Neuron (in vitro differentiated cells): ENCODE data around the gene KCNT2.

Source experiments
- H2AFZ ChIP-seq: one replicate; pipeline ENCODE4 v1.6.1; 2013; ENCODE audit warnings: low read depth, mild to moderate bottlenecking, inconsistent platforms, low read length, moderate library complexity
- H3K27me3 ChIP-seq: one replicate; pipeline ENCODE4 v1.6.1; 2013; ENCODE audit warnings: low read length; ENCODE audit not compliant: insufficient read depth
- H3K36me3 ChIP-seq: one replicate; pipeline ENCODE4 v1.6.1; 2013; ENCODE audit warnings: low read length; ENCODE audit not compliant: insufficient read depth
- H3K4me1 ChIP-seq: one replicate; pipeline ENCODE4 v1.6.1; 2013; ENCODE audit warnings: low read length; ENCODE audit not compliant: insufficient read depth
- H3K4me3 ChIP-seq: 2 replicates; pipeline ENCODE4 v1.5.1; 2013; ENCODE audit warnings: mild to moderate bottlenecking, low read length, moderate library complexity
- H3K9me3 ChIP-seq: one replicate; pipeline ENCODE4 v1.6.1; 2013; ENCODE audit warnings: low read length

KCNT2 gene

DNA sequence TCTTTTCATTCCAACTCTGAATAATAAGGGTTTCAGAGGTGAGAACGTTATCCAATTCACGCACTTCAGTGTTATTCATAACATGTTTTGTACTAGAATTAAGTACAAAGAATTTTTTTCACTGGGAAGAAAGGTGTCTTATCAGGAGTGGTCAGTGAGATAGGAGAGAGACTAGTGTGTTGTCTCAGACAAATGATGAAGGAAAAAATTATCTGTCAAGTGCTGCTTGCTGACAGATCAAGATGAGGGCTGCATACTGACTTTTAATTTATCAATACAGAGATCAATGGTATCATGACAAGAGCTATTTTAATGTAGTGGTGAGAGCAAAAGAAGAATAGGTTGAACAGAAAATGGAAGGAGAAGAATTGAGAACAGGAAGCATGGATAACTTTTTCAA lies 402.4 kb downstream of the KCNT2 start:
- no peak overlapping the region for H3K4me3 ChIP-seq

DNA sequence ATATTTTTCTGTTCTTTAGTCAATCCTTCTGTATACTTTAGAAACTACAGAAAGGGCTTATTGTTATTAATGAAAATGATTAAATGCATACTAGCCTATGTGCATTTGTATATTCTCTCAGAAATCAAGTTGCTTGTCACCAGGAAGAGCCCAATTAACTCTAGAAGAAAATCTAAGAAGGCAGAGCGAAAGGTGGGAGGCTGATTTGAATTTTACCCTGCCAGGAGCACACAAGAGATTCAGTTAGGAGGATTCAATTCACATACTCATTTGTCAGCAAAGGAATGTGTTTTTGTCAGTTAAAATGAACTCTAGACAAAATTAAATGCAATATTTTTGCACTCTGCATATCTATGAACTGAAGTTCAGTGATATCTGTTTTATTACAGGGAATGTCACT lies 411.8 kb downstream of the KCNT2 start:
- Histone ChIP-seq H3K36me3 (no peaks in the 10 kb centered on the region), H2AFZ (no peak overlapping the region), H3K4me1 (no peaks in the 10 kb centered on the region), H3K27me3 (no peaks in the 10 kb centered on the region), H3K9me3 (no peaks in the 10 kb centered on the region), H3K4me3 (no peak overlapping the region)

More for the DNA sequence above, 402.4 kb downstream of the KCNT2 start:
- Histone ChIP-seq H3K36me3 (no peaks in the 10 kb centered on the region), H3K27me3 (no peaks in the 10 kb centered on the region), H2AFZ (no peak overlapping the region), H3K4me1 (no peaks in the 10 kb centered on the region), H3K9me3 (no peaks in the 10 kb centered on the region)

DNA sequence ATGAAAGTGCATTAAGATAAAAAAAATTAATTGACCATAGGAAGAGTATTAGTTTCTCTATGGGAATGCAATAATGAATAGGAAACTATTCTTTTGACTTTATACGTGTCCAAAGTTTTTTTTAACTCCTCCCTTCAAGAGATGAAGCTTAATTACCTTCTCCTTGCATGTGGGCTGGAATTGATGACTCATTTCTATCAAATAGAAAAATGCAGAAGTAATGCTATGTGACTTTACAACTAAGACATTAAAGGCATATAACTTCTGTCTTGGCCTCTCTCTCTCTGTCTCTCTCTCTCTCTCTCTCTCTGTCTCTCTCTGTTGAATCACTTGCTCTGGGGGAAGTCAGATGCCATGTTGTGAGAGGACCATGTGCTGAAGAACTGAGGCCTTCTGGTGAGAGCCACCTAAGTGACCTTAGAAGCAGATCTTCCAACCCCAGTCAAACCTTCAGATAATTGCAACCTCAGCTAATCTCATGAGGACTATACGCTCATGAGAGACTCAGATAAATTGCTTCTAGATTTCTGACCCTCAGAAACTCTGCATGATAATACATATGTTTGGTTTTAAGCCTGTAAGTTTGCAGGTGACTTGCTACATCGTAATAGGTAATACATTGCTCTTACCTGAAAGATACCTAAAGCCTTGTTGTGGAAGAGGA lies 414.2 kb downstream of the KCNT2 start:
- Histone ChIP-seq H2AFZ (no peak overlapping the region), H3K4me1 (no peaks in the 10 kb centered on the region), H3K9me3 (no peaks in the 10 kb centered on the region), H3K27me3 (no peaks in the 10 kb centered on the region), H3K4me3 (no peak overlapping the region), H3K36me3 (no peaks in the 10 kb centered on the region)

DNA sequence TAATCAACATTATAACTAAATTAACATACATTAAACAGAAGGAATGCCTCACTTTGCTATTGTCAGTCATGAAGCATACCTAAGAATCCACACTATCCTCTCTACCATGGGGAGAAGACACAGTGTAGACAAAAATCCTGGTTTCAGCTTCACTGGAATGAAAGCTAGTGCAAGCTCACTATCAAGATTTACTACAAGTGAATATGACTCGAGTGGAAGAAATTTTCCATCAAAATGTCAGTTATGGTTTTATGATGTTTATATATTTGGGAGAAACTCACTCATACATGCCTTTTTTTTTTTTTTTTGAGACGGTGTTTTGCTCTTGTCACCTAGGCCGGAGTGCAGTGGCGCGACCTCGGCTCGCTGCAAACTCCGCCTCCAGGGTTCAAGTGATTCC lies 424.3 kb downstream of the KCNT2 start:
- H3K4me3 ChIP-seq, result no peak overlapping the region
- no peaks in the 10 kb centered on the region for H3K9me3 ChIP-seq
- H2AFZ ChIP-seq, result no peak overlapping the region
- no peaks in the 10 kb centered on the region for H3K27me3 ChIP-seq
- H3K4me1 ChIP-seq, result no peaks in the 10 kb centered on the region
- no peaks in the 10 kb centered on the region for H3K36me3 ChIP-seq

DNA sequence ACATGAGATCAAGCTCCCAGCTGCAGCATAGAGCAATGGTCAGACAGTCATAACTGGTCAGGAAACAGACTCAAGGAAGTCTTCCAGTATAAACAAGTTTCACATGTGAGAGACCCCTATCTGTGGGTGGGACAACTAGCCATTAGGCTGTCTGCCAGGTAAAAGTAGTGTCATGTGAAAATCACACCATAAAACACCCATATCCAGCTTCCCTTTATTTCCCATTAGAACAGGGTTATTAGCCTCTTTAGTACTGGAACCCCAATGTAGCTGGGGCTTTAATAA lies 426.7 kb downstream of the KCNT2 start:
- Histone ChIP-seq H3K27me3 (no peaks in the 10 kb centered on the region), H3K4me3 (no peak overlapping the region), H3K9me3 (no peaks in the 10 kb centered on the region), H3K36me3 (no peaks in the 10 kb centered on the region), H2AFZ (no peak overlapping the region), H3K4me1 (no peaks in the 10 kb centered on the region)

DNA sequence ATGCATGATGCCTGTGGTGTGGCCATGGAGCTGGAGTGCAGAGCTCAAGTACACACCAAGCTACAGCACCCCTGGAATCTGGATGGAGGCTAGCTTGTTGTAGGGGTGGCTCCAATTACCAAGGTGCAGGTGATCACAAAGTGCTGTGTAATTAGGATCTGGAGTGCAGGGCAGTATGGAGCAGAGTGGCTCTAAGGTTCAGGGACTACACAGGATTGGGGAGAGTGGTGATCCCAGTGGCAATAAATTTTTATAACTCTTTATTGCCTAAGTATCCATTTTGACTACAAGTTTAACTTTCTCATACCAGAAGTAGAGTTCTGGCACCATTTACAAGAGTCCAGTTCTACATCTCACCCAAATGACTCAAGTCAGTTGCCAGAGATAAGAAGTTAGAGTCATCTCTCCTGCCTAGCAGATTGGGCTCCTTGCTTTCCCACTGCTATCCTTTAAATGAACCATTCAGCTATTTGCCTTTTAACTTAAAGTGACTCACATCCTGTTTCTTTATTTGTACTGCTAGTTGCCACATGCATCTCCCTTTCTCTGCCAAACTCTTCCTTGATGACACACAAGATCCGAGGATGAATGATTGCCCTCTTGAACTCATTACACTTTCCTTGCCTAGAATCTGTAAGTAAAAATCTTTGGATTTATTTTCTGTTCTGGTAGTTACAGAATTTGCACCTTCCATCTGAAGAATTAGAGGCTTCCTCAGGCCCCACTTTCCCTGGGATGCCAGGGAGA lies 427.2 kb downstream of the KCNT2 start:
- H2AFZ ChIP-seq, result no peak overlapping the region
- no peak overlapping the region for H3K4me3 ChIP-seq
- H3K36me3 ChIP-seq, result no peaks in the 10 kb centered on the region
- no peaks in the 10 kb centered on the region for H3K4me1 ChIP-seq
- H3K9me3 ChIP-seq, result no peaks in the 10 kb centered on the region
- H3K27me3 ChIP-seq, result no peaks in the 10 kb centered on the region

DNA sequence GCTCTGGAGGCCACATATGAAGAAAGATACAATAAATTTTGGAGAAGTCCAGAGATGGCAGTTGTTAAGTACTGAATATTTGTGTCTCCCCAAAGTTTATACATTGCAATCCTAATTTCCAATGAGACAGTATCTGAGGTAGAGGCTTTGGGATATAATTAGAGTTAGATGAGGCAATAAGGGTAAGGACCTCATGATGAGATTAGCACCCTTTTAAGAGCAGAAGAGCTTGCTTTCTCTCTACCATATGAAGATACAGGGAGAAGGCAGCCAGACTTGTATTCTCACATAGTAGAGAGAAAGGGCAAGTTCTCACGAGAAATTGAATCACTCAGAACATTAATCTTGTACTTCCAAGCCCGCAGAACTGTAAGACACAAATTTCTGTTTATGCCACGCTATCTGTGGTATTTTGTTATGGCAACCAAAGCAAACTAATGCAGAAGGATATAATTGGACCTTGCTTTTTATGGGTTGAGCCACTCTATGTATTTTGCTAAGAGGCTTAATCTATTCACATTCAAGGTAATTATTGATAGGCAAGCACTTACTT lies 430.1 kb downstream of the KCNT2 start:
- H3K4me3 ChIP-seq, result no peak overlapping the region
- H3K4me1 ChIP-seq, result no peaks in the 10 kb centered on the region
- H3K36me3 ChIP-seq, result no peaks in the 10 kb centered on the region
- H3K27me3 ChIP-seq, result no peaks in the 10 kb centered on the region
- H3K9me3 ChIP-seq, result no peaks in the 10 kb centered on the region
- H2AFZ ChIP-seq, result no peak overlapping the region
